SU-DHL-6 (cell line): ENCODE measurements around the gene MEGF6.

ENCODE experiments used
- H2AFZ ChIP-seq: fragments of 200-600 bp; sonication (generic); 2 replicates; pipeline ENCODE4 v1.6.1; 2014; ENCODE audit warnings: low read depth, mild to moderate bottlenecking, moderate library complexity, mixed read lengths, antibody characterized with exemption, low read length; ENCODE audit not compliant: severe bottlenecking
- H3F3A ChIP-seq: fragments of 200-600 bp; shearing (Covaris generic); 2 replicates; pipeline ENCODE4 v1.6.0; 2016; ENCODE audit warnings: antibody characterized with exemption, mild to moderate bottlenecking; ENCODE audit not compliant: insufficient read depth
- H3K27ac ChIP-seq: fragments of 200-600 bp; sonication (generic); 2 replicates; pipeline ENCODE4 v1.5.1; 2016; ENCODE audit warnings: low read depth, mild to moderate bottlenecking, low read length, moderate library complexity, mixed read lengths
- H3K27me3 ChIP-seq: fragments of 200-600 bp; sonication (generic), shearing (Covaris generic); 2 replicates; pipeline ENCODE4 v1.6.0; 2014; ENCODE audit warnings: mild to moderate bottlenecking, low read length
- H3K36me3 ChIP-seq: fragments of 200-600 bp; sonication (generic); 2 replicates; pipeline ENCODE4 v1.6.1; 2014; ENCODE audit warnings: mild to moderate bottlenecking, low read length, mixed read lengths
- H3K4me2 ChIP-seq: fragments of 300-600, 200-600 bp; shearing (Covaris generic), sonication (generic); 2 replicates; pipeline ENCODE4 v1.6.0; 2014; ENCODE audit warnings: low read length, low read depth, mild to moderate bottlenecking; ENCODE audit not compliant: poor library complexity, severe bottlenecking
- H3K4me3 ChIP-seq: fragments of 200-600 bp; sonication (generic); 2 replicates; pipeline ENCODE4 v1.5.1; 2014; ENCODE audit warnings: antibody characterized with exemption, low read length, mild to moderate bottlenecking, mixed read lengths; ENCODE audit not compliant: insufficient read depth, poor library complexity, severe bottlenecking
- H3K79me2 ChIP-seq: fragments of 200-600 bp; sonication (generic); 2 replicates; pipeline ENCODE4 v1.6.1; 2014; ENCODE audit warnings: mild to moderate bottlenecking, low read length, moderate library complexity; ENCODE audit not compliant: insufficient read depth
- H3K9ac ChIP-seq: fragments of 200-600 bp; sonication (generic); 2 replicates; pipeline ENCODE4 v1.7.0; 2014; ENCODE audit warnings: mild to moderate bottlenecking, low read length
- H3K9me2 ChIP-seq: fragments of 200-600 bp; sonication (generic); replicated peaks from 2 replicates; pipeline ENCODE4 v1.6.1; 2014; ENCODE audit warnings: low read length; ENCODE audit not compliant: insufficient read depth
- H3K9me3 ChIP-seq: fragments of 200-600 bp; sonication (generic); 2 replicates; pipeline ENCODE4 v1.6.1; 2014; ENCODE audit warnings: low read length, mixed read lengths; ENCODE audit not compliant: insufficient read depth
- H4K20me1 ChIP-seq: fragments of 200-600 bp; sonication (generic); 2 replicates; pipeline ENCODE4 v1.6.1; 2014; ENCODE audit warnings: low read depth, mild to moderate bottlenecking, antibody characterized with exemption, low read length, moderate library complexity, mixed read lengths
- EZH2phosphoT487 ChIP-seq: fragments of 200-600 bp; sonication (generic), shearing (Covaris generic); conservative IDR thresholded peaks from 2 replicates; pipeline ENCODE4 v1.6.1; 2018; ENCODE audit warnings: mild to moderate bottlenecking, antibody characterized with exemption, low read length, moderate library complexity, mixed read lengths
- TF ChIP-seq, protein P1 (sequence below): fragments of 200-600 bp; sonication (generic); IDR thresholded peaks from one replicate; pipeline ENCODE4 v1.5.1; 2017; ENCODE audit warnings: antibody characterized with exemption, mild to moderate bottlenecking, low read length, moderate library complexity; ENCODE audit not compliant: insufficient read depth, poor library complexity, severe bottlenecking

The MEGF6 gene

DNA sequence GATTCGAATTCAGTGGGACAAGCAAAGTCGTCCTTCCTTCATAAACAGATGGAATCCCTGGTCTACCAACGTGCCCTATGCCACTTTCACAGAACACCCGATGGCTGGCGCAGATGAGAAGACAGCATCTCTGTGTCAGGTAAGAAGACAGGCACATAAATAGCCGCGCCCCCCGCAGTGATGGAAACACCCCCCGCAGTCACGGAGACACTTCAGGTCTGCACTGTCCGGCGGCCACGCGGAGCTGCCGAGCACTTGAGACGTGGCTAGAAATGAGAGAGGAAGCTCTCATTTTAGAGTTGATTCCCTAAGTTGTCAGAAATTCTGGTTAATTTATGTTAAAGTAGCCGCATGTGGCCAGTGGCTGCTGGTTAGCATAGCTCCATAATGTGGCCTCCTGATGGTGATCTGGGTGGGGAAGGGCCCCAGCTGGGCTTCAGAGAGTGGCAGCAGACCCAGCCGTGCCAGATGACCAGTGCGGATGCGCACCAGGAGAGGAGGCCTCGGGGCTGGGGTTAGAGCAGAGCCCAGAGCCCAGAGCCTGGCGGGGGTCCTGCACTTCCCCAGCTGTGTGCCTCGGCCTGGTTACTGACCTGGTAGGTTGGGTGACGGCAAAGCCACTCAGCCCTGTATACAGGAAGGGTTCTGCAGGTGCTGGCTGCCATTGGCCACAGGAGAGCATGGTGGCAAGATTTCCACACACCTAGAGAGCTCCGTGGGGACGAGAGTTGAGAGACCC lies 16.4 kb upstream of the MEGF6 start:
- no peak overlapping the region for H2AFZ ChIP-seq
- H3K79me2 ChIP-seq, result no peaks in the 10 kb centered on the region
- no peaks in the 10 kb centered on the region for H3F3A ChIP-seq
- no peak overlapping the region for H3K27ac ChIP-seq
- H3K4me2 ChIP-seq, result no peak overlapping the region
- H3K27me3 ChIP-seq, result no peaks in the 10 kb centered on the region
- no peak overlapping the region for H3K9ac ChIP-seq
- H3K9me3 ChIP-seq, result no peaks in the 10 kb centered on the region
- H3K4me3 ChIP-seq, result no peak overlapping the region
- no peak for TF ChIP-seq EZH2phosphoT487
- TF ChIP-seq, protein P1, sequence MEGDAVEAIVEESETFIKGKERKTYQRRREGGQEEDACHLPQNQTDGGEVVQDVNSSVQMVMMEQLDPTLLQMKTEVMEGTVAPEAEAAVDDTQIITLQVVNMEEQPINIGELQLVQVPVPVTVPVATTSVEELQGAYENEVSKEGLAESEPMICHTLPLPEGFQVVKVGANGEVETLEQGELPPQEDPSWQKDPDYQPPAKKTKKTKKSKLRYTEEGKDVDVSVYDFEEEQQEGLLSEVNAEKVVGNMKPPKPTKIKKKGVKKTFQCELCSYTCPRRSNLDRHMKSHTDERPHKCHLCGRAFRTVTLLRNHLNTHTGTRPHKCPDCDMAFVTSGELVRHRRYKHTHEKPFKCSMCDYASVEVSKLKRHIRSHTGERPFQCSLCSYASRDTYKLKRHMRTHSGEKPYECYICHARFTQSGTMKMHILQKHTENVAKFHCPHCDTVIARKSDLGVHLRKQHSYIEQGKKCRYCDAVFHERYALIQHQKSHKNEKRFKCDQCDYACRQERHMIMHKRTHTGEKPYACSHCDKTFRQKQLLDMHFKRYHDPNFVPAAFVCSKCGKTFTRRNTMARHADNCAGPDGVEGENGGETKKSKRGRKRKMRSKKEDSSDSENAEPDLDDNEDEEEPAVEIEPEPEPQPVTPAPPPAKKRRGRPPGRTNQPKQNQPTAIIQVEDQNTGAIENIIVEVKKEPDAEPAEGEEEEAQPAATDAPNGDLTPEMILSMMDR, result no peak
- no peaks in the 10 kb centered on the region for H4K20me1 ChIP-seq
- no peaks in the 10 kb centered on the region for H3K9me2 ChIP-seq
- H3K36me3 ChIP-seq, result no peaks in the 10 kb centered on the region

DNA sequence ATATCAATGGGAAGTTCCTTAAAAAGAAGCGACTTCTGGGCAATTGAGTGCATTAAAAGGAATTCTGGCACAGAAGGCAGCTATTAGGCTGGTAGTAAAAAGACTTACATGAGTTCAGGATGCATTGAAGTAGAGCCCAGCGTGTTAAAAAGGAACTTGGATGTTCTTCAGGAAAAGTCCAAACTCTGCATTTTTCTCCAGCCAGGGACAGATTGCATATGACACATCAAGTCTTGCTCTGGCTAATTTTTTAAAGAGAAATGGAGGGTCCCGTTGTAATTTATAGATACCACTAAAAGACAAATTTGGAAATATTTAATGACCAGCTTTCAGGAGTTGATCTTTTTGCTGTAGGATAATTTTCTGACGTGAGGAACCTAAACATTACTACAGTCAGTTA lies 14.7 kb upstream of the MEGF6 start:
- H2AFZ ChIP-seq, result no peak overlapping the region
- H3K4me2 ChIP-seq, result peak overlapping the region; percentile 44
- no peaks in the 10 kb centered on the region for H3K27me3 ChIP-seq
- H3K9ac ChIP-seq, result no peak overlapping the region
- TF ChIP-seq, protein P1, result no peak
- TF ChIP-seq EZH2phosphoT487, result no peak
- H3K9me2 ChIP-seq, result no peaks in the 10 kb centered on the region
- no peaks in the 10 kb centered on the region for H4K20me1 ChIP-seq
- H3K9me3 ChIP-seq, result no peaks in the 10 kb centered on the region
- no peak overlapping the region for H3K4me3 ChIP-seq
- H3K36me3 ChIP-seq, result no peaks in the 10 kb centered on the region
- H3K27ac ChIP-seq, result no peak overlapping the region
- no peaks in the 10 kb centered on the region for H3K79me2 ChIP-seq
- no peaks in the 10 kb centered on the region for H3F3A ChIP-seq

DNA sequence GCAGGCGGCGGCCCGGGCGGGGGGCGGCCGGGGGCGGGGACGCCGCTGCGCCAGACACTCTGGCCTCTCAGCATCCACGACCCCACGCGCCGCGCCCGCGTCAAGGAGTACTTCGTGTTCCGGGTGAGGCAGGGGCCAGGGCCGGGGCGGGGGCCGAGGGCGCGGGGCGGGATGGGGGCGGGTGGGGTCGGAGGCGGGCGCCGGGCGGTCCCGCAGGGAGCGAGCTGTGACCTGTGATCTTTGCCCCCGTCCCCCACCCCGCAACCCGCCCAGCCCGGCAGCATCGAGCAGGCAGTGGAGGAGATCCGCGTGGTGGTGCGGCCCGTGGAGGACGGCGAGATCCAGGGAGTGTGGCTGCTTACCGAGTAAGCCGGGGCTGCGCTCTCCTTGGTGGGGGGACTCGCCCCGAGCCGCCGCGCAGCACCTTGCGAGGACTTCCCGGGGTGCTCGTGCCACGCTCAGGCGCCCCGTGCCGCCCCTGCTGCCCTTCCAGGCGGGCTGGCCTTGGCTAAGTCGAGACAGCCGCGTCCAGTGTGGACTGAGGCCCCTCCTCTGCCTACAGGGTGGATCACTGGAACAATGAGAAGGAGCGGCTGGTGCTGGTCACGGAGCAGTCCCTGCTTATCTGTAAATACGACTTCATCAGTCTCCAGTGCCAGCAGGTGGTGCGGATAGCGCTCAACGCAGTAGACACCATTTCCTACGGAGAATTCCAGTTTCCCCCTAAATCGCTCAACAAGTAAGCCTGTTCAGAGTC lies 14.0 kb upstream of the MEGF6 start:
- H3K9me2 ChIP-seq, result no peaks in the 10 kb centered on the region
- no peaks in the 10 kb centered on the region for H3K9me3 ChIP-seq
- H3K79me2 ChIP-seq, result no peaks in the 10 kb centered on the region
- TF ChIP-seq EZH2phosphoT487, result no peak
- TF ChIP-seq, protein P1, result no peak
- peak overlapping the region; percentile 41 for H3K9ac ChIP-seq
- H3F3A ChIP-seq, result no peaks in the 10 kb centered on the region
- H2AFZ ChIP-seq, result no peak overlapping the region
- H3K36me3 ChIP-seq, result no peaks in the 10 kb centered on the region
- peak overlapping the region; percentile 44 for H3K4me2 ChIP-seq
- peak overlapping the region; percentile 42 for H3K4me3 ChIP-seq
- H3K27me3 ChIP-seq, result no peaks in the 10 kb centered on the region
- H3K27ac ChIP-seq, result no peak overlapping the region
- H4K20me1 ChIP-seq, result no peaks in the 10 kb centered on the region
